ELF-1 (cell line): Measurements from ENCODE around the gene ILK.

ENCODE experiments used
- DNase-seq: peaks from one replicate; pipeline ENCODE4 v3.0.0-alpha.2; 2016; ENCODE audit warnings: low read depth, low spot score

The ILK gene

GRCh38 chr11:6621711-6622211, 18.2 kb downstream of the ILK start:
- DNase-seq: no peak

- no peak for DNase-seq
Measured at GRCh38 chr11:6622261-6623171, 18.9 kb downstream of the ILK start.

GRCh38 chr11:6623391-6624363, 20.1 kb downstream of the ILK start:
- no peak for DNase-seq

- no peak for DNase-seq
Measured at GRCh38 chr11:6625156-6625831, 21.7 kb downstream of the ILK start.

- DNase-seq: no peak
Measured at GRCh38 chr11:6625832-6626420, 22.4 kb downstream of the ILK start.

- no peak for DNase-seq
Measured at GRCh38 chr11:6626971-6627761, 23.6 kb downstream of the ILK start.

- DNase-seq: no peak
Measured at GRCh38 chr11:6627762-6628241, 24.2 kb downstream of the ILK start.

- no peak for DNase-seq
Measured at GRCh38 chr11:6628526-6628925, 25.0 kb downstream of the ILK start.

GRCh38 chr11:6629573-6629891, 26.0 kb downstream of the ILK start:
- DNase-seq: no peak

GRCh38 chr11:6629892-6630631, 26.5 kb downstream of the ILK start:
- peak; percentile 73 for DNase-seq

- DNase-seq: no peak
Measured at GRCh38 chr11:6630632-6631291, 27.2 kb downstream of the ILK start.

GRCh38 chr11:6631361-6631890, 27.9 kb downstream of the ILK start:
- DNase-seq: no peak

- no peak for DNase-seq
Measured at GRCh38 chr11:6632116-6633073, 28.8 kb downstream of the ILK start.

- no peak for DNase-seq
Measured at GRCh38 chr11:6633422-6634408, 30.1 kb downstream of the ILK start.

- no peak for DNase-seq
Measured at GRCh38 chr11:6634534-6634933, 31.0 kb downstream of the ILK start.
